Stimulated activated CD4-positive, alpha-beta T cell treated with anti-CD3 and anti-CD28 coated beads, Interleukin-1b, Interleukin-23, amount 100 ng/mL, for 48 hours (primary cell): Measurements from ENCODE around the gene NEU1.
A peak's percentile ranks its signal among the peaks of the same experiment; 100 is the strongest.
"Not testable (repeated sequence)": the region's sequence is repeated elsewhere in the genome, so short reads cannot be mapped to it uniquely, and the experiment has no call there.

ENCODE experiments used
- DNase-seq: peaks from one replicate; pipeline ENCODE4 v3.0.0-alpha.2; 2020

The NEU1 gene

GRCh38 chr6:31837369-31838113, 25.1 kb downstream of the NEU1 start:
- no peak for DNase-seq

GRCh38 chr6:31836474-31837368, 25.9 kb downstream of the NEU1 start:
- DNase-seq: no peak

- no peak for DNase-seq
Measured at GRCh38 chr6:31836047-31836473, 26.6 kb downstream of the NEU1 start.

- peak; percentile 83 for DNase-seq
Measured at GRCh38 chr6:31834367-31835250, 28.0 kb downstream of the NEU1 start.

GRCh38 chr6:31831350-31832215, 31.0 kb downstream of the NEU1 start:
- DNase-seq: no peak

- no peak for DNase-seq
Measured at GRCh38 chr6:31830886-31831335, 31.7 kb downstream of the NEU1 start.

- no peak for DNase-seq
Measured at GRCh38 chr6:31829633-31830283, 32.9 kb downstream of the NEU1 start.

- DNase-seq: peak; percentile 97
Measured at GRCh38 chr6:31827286-31828079, 35.1 kb downstream of the NEU1 start, which contains the start of gene HSPA1B. Gene HSPA1B (plus strand): TSS chr6:31827738. CDS start chr6:31827951, 213 bp downstream.

- DNase-seq: peak; percentile 44
Measured at GRCh38 chr6:31826793-31827285, 35.8 kb downstream of the NEU1 start.

- DNase-seq: no peak
Measured at GRCh38 chr6:31825553-31825952, 37.1 kb downstream of the NEU1 start.

GRCh38 chr6:31823592-31824196, 38.9 kb downstream of the NEU1 start:
- DNase-seq: not testable (repeated sequence)

GRCh38 chr6:31822036-31822821, 40.4 kb downstream of the NEU1 start:
- peak; percentile 71 for DNase-seq

- DNase-seq: peak; percentile 69
Measured at GRCh38 chr6:31821301-31822035, 41.2 kb downstream of the NEU1 start.

- not testable (repeated sequence) for DNase-seq
Measured at GRCh38 chr6:31820399-31820798, 42.2 kb downstream of the NEU1 start.

GRCh38 chr6:31819871-31820299, 42.7 kb downstream of the NEU1 start:
- DNase-seq: no peak

GRCh38 chr6:31817929-31818511, 44.6 kb downstream of the NEU1 start:
- not testable (repeated sequence) for DNase-seq

GRCh38 chr6:31817133-31817928, 45.3 kb downstream of the NEU1 start:
- not testable (repeated sequence) for DNase-seq
